Mammary epithelial cell (primary cell): Measurements from ENCODE around the gene SLC6A19.

ENCODE experiments used
- CTCF ChIP-seq, 2 donors: IDR thresholded peaks in 1 of 2; conservative IDR thresholded peaks in 1 of 2; 2 replicates each; pipeline ENCODE4 v1.5.1; 2011 to 2012; ENCODE audit warnings: inconsistent platforms in 2 of 2, low read length in 2 of 2, mild to moderate bottlenecking in 2 of 2, control low read depth in 1 of 2, low read depth in 1 of 2; ENCODE audit not compliant: insufficient read depth in 1 of 2; ENCODE audit errors: extremely low read depth in 1 of 2
- EZH2 ChIP-seq: IDR thresholded peaks from 2 replicates; pipeline ENCODE4 v1.6.1; 2012; ENCODE audit warnings: low read length, inconsistent platforms, borderline replicate concordance

- no peak for TF ChIP-seq EZH2
- no peak for TF ChIP-seq CTCF (conservative IDR thresholded peaks at IDR 0.05 in 1 of 2, IDR thresholded peaks at IDR 0.05 in 1 of 2; ENCODE audit: extremely low read depth in 1 of 2, insufficient read depth in 1 of 2, low read depth in 1 of 2, low read length in 2 of 2)
These were observed 45.2 kb upstream of the SLC6A19 start for GRCh38 chr5:1156033-1156753.
